Activated CD4-positive, alpha-beta T cell treated with anti-CD3 and anti-CD28 coated beads, Interleukin-2, amount 50 U/mL, for 1 hour (primary cell): ENCODE data around the gene NOD2.

ENCODE experiments used
- DNase-seq: peaks from one replicate; pipeline ENCODE4 v3.0.0-alpha.2; 2020

Gene NOD2

GRCh38 chr16:50743581-50744225 is 50.3 kb downstream of the NOD2 start:
- no peak for DNase-seq

- DNase-seq: no peak
Measured at GRCh38 chr16:50744881-50745280, 51.5 kb downstream of the NOD2 start.

- no peak for DNase-seq
Measured at GRCh38 chr16:50745940-50746339, 52.5 kb downstream of the NOD2 start.

GRCh38 chr16:50747207-50747956 is 54.0 kb downstream of the NOD2 start:
- no peak for DNase-seq

GRCh38 chr16:50751528-50751927 is 58.1 kb downstream of the NOD2 start:
- DNase-seq: no peak

- DNase-seq: no peak
Measured at GRCh38 chr16:50752471-50753235, 59.2 kb downstream of the NOD2 start.

- DNase-seq: no peak
Measured at GRCh38 chr16:50756473-50756872, 63.1 kb downstream of the NOD2 start.

GRCh38 chr16:50761267-50761666 is 67.9 kb downstream of the NOD2 start:
- no peak for DNase-seq

- DNase-seq: no peak
Measured at GRCh38 chr16:50762241-50762640, 68.8 kb downstream of the NOD2 start.

GRCh38 chr16:50763211-50763610 is 69.8 kb downstream of the NOD2 start:
- DNase-seq: no peak

- DNase-seq: no peak
Measured at GRCh38 chr16:50765260-50765659, 71.9 kb downstream of the NOD2 start.

- no peak for DNase-seq
Measured at GRCh38 chr16:50765861-50766260, 72.5 kb downstream of the NOD2 start.

GRCh38 chr16:50767197-50767596 is 73.8 kb downstream of the NOD2 start:
- no peak for DNase-seq

GRCh38 chr16:50771366-50771765 is 78.0 kb downstream of the NOD2 start:
- DNase-seq: no peak

GRCh38 chr16:50774405-50774804 is 81.0 kb downstream of the NOD2 start:
- no peak for DNase-seq

GRCh38 chr16:50774960-50775359 is 81.6 kb downstream of the NOD2 start:
- DNase-seq: no peak

GRCh38 chr16:50776037-50776436 is 82.6 kb downstream of the NOD2 start:
- DNase-seq: no peak

- no peak for DNase-seq
Measured at GRCh38 chr16:50778284-50779163, 85.1 kb downstream of the NOD2 start.

- DNase-seq: no peak
Measured at GRCh38 chr16:50781043-50781442, 87.6 kb downstream of the NOD2 start.

GRCh38 chr16:50781518-50781917 is 88.1 kb downstream of the NOD2 start:
- DNase-seq: no peak
